ENCODE results near the gene RHEB.

DNA sequence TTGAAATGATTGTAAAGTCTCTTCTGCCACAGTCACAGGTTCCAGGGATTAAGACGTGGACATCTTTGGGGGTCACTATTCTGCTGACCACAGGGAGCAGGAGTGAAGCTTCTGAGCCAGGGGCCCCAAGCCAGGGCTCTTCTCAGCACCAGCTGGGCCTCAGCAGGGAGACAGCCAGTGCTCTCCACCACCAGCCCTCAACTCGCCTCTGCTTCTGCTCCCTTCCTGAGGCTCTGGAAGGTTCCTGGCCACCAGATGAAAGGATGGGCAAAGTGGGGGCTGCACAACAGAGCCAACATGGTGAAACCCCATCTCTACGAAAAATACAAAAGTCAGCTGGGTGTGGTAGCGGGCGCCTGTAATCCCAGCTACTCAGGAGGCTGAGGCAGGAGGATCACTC lies 68.5 kb downstream of the RHEB start:
- TF ChIP-seq TAF1 (IDR thresholded peaks at IDR 0.05; ENCODE audit: borderline replicate concordance, low read depth, low read length) = no peak
- TF ChIP-seq, protein P1, sequence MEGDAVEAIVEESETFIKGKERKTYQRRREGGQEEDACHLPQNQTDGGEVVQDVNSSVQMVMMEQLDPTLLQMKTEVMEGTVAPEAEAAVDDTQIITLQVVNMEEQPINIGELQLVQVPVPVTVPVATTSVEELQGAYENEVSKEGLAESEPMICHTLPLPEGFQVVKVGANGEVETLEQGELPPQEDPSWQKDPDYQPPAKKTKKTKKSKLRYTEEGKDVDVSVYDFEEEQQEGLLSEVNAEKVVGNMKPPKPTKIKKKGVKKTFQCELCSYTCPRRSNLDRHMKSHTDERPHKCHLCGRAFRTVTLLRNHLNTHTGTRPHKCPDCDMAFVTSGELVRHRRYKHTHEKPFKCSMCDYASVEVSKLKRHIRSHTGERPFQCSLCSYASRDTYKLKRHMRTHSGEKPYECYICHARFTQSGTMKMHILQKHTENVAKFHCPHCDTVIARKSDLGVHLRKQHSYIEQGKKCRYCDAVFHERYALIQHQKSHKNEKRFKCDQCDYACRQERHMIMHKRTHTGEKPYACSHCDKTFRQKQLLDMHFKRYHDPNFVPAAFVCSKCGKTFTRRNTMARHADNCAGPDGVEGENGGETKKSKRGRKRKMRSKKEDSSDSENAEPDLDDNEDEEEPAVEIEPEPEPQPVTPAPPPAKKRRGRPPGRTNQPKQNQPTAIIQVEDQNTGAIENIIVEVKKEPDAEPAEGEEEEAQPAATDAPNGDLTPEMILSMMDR (IDR thresholded peaks at IDR 0.05) = no peak
- no peak for TF ChIP-seq FOXM1 (IDR thresholded peaks at IDR 0.05; ENCODE audit: low read depth)
- TF ChIP-seq, protein P2, sequence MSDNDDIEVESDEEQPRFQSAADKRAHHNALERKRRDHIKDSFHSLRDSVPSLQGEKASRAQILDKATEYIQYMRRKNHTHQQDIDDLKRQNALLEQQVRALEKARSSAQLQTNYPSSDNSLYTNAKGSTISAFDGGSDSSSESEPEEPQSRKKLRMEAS (IDR thresholded peaks at IDR 0.05; ENCODE audit: low read depth) = no peak
- TF ChIP-seq POLR2AphosphoS5 (IDR thresholded peaks at IDR 0.05; ENCODE audit: low read depth, low read length) = no peak
- TF ChIP-seq, protein P3, sequence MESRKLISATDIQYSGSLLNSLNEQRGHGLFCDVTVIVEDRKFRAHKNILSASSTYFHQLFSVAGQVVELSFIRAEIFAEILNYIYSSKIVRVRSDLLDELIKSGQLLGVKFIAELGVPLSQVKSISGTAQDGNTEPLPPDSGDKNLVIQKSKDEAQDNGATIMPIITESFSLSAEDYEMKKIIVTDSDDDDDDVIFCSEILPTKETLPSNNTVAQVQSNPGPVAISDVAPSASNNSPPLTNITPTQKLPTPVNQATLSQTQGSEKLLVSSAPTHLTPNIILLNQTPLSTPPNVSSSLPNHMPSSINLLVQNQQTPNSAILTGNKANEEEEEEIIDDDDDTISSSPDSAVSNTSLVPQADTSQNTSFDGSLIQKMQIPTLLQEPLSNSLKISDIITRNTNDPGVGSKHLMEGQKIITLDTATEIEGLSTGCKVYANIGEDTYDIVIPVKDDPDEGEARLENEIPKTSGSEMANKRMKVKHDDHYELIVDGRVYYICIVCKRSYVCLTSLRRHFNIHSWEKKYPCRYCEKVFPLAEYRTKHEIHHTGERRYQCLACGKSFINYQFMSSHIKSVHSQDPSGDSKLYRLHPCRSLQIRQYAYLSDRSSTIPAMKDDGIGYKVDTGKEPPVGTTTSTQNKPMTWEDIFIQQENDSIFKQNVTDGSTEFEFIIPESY (IDR thresholded peaks at IDR 0.05; ENCODE audit: borderline replicate concordance, low read depth) = no peak
